UCSD-AML1 (cell line): ENCODE measurements around the gene AK4.
A peak's percentile ranks its signal among the peaks of the same experiment; 100 is the strongest.
"Not testable (repeated sequence)": the region's sequence is repeated elsewhere in the genome, so short reads cannot be mapped to it uniquely, and the experiment has no call there.

ENCODE experiments used
- DNase-seq: peaks from one replicate; lab custom pipeline; 2025; ENCODE audit not compliant: unreplicated experiment; lab: John Stamatoyannopoulos, UW

The AK4 gene

GRCh38 chr1:65148178-65148547, at the start of gene AK4:
Gene AK4, plus strand, starts transcription at chr1:65148203. Its CDS starts 205 bp downstream, at chr1:65148408.
- not testable (repeated sequence) for DNase-seq

GRCh38 chr1:65103807-65104206, 44.2 kb upstream of the AK4 start:
- no peak for DNase-seq

GRCh38 chr1:65104854-65105534, 43.0 kb upstream of the AK4 start:
- DNase-seq, result no peak

- DNase-seq, result no peak
These were observed 42.4 kb upstream of the AK4 start for GRCh38 chr1:65105596-65105995.

- no peak for DNase-seq
These were observed 39.9 kb upstream of the AK4 start for GRCh38 chr1:65108025-65108642.

- DNase-seq, result no peak
These were observed 38.5 kb upstream of the AK4 start for GRCh38 chr1:65109487-65109886.

GRCh38 chr1:65112811-65113210, 35.2 kb upstream of the AK4 start:
- DNase-seq, result no peak

GRCh38 chr1:65113298-65113697, 34.7 kb upstream of the AK4 start:
- no peak for DNase-seq

- DNase-seq, result no peak
These were observed 33.7 kb upstream of the AK4 start for GRCh38 chr1:65114322-65114721.

GRCh38 chr1:65119951-65120350, 28.1 kb upstream of the AK4 start:
- DNase-seq, result no peak

GRCh38 chr1:65129104-65129503, 18.9 kb upstream of the AK4 start:
- DNase-seq, result not testable (repeated sequence)

- DNase-seq, result no peak
These were observed 9.5 kb upstream of the AK4 start for GRCh38 chr1:65138524-65138923.

GRCh38 chr1:65139793-65140192, 8.2 kb upstream of the AK4 start:
- not testable (repeated sequence) for DNase-seq

GRCh38 chr1:65141394-65141793, 6.6 kb upstream of the AK4 start:
- no peak for DNase-seq

GRCh38 chr1:65141918-65142317, 6.1 kb upstream of the AK4 start:
- no peak for DNase-seq

GRCh38 chr1:65143112-65143658, 4.8 kb upstream of the AK4 start:
- DNase-seq, result not testable (repeated sequence)

- DNase-seq, result no peak
These were observed 1.0 kb upstream of the AK4 start for GRCh38 chr1:65146908-65147423.

GRCh38 chr1:65147424-65148177, 402 bp upstream of the AK4 start:
- DNase-seq, result peak; percentile 70

- DNase-seq, result peak; percentile 72
These were observed 746 bp downstream of the AK4 start for GRCh38 chr1:65148548-65149350.

- DNase-seq, result no peak
These were observed 1.5 kb downstream of the AK4 start for GRCh38 chr1:65149351-65150107.
